Right renal cortex interstitium (tissue), 3 donors: ENCODE data around the gene NCOA3. TPM values are rescaled to one million over a fixed set of nuclear protein-coding genes. Genes with fewer than 3 reads are reported as not detected.
"Not testable (repeated sequence)": the region's sequence is repeated elsewhere in the genome, so short reads cannot be mapped to it uniquely, and the experiment has no call there.

Experiments used
- DNase-seq, 3 donors: peaks; one replicate each; pipeline ENCODE4 v3.0.0-alpha.2; 2013; ENCODE audit warnings: low read depth in 3 of 3, low spot score in 2 of 3
- polyA plus RNA-seq, 3 donors: library from polyadenylated mRNA; unstranded; fragments of 120-200 nt; gene quantifications; one replicate each; pipeline ENCODE4 v1.2.1, GENCODE V29; 2013; ENCODE audit not compliant: insufficient read length in 3 of 3

Gene NCOA3
- polyA plus RNA-seq, 3 donors: 34.2 to 36.6 (median 35.3) TPM

DNA sequence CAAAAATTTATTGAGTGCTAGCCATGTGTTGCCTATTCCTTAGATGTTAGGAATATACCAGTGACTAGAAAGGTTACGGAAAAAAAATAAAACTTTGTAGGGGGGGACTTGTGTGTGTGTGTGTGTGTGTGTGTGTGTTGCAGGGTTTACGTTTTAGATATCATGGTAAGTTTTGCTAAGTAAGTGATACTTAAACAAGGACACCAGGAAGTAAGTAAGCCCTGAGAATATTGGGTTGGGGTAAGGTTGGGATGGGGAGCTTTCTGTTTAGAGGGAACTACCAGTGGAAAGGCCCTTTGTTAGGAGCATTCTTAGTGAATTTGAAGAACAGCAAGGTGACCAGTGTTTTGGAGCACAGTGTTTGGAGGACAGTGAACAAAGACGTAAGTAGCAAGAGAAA, 30.3 kb downstream of the NCOA3 start:
- no peak for DNase-seq

DNA sequence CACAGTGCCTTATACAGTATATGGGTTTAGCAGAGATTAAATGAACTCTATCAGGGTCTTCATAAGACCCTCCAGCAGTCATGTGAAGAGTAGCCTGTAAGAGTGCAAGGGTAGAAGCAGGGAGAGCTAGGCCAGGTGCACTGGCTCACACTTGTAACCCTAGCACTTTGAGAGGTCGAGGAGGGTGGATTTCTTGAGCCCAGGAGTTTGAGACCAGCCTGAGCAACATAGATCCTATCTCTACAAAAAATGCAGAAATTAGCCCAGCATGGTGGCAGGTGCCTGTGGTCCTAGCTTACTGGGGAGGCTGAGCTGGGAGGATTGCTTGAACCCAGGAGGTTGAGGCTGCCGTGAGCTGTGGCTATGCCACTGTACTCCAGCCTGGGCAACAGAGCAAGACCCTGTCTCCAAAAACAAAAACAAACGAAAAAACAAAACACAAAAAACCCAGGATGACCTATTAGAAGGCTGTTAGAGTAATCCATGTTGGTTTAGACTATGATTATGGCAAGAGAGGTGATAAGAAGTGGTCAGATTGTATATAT, 31.9 kb downstream of the NCOA3 start:
- DNase-seq: no peak

GRCh38 chr20:47534405-47534804, 32.7 kb downstream of the NCOA3 start:
- no peak for DNase-seq

DNA sequence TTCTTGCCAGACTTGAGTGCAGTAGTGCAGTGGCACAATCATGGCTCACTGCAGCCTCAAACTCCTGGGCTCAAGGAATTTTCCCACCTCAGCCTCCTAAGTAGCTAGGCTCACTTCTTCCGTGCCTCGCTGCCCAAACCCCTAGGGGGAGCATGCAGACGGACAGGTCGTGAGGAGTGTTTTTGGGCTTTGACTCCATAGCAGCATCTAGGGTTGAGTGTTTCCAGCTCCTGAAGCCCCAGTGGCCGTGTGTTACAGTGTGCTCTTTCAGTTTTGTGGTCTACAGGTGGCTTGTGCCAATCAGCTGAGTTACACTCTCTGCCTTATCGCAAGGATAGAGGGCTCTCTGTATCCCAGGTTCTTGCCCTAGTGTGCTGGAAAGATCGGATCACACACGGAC, 33.4 kb downstream of the NCOA3 start:
- no peak for DNase-seq

DNA sequence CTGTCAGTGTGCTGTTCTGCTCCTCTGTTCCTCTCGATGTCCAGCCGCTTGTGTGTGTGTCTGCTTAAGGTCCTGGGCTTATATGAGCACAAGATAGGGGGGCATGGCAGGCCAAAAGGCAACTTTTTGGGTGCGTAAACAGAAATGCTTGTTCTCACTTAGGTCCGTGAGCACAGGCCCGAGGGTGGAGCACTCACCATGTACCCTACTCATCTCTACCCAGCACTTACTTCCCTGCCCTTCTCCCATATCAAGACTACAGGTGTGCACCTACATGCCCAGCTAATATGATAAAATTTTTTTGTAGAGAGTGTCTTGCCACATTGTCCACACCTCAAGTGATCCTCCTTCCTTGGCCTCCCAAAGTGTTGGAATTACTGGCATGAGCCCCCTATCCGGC, 34.3 kb downstream of the NCOA3 start:
- no peak for DNase-seq

DNA sequence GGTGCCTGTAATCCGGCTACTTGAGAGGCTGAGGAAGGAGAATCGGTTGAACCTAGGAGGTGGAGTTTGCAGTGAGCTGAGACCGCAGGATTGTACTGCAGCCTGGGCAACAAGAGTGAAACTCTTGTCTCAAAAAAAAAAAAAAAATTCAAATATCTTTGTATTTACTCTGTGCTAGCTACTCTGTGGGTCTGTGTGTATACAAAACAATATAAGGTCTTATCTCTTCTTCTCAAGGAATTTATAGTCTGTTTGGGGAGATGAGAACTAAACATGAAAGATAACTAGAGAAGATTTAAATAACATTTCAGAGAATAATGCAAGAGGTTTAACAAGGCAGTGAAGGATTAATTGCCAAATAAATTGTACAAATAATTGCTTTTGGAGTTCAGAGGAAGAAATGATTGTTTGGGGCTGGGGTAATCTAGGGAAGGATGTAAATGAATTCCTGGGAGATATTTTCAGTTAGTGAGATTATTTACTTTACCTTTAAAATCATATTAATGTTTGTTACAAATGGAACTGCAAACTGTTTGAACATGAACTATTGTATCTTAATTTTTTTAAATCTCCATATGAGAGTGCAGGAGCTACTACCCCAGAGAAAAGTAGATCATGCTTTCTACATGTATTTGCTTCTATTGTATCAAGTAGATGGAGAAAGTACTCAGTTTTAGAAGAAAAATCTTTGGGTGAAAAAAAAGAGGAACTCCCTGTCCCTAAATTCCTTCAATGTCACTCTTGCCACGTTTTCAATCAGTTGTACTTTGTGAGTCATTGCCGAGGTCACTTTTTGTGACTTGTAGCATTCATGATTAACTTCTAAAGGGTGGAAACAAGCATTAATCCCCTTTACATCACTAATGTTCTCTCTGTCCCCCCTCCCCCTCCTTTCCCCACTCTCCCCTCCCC, 39.0 kb downstream of the NCOA3 start:
- no peak for DNase-seq

DNA sequence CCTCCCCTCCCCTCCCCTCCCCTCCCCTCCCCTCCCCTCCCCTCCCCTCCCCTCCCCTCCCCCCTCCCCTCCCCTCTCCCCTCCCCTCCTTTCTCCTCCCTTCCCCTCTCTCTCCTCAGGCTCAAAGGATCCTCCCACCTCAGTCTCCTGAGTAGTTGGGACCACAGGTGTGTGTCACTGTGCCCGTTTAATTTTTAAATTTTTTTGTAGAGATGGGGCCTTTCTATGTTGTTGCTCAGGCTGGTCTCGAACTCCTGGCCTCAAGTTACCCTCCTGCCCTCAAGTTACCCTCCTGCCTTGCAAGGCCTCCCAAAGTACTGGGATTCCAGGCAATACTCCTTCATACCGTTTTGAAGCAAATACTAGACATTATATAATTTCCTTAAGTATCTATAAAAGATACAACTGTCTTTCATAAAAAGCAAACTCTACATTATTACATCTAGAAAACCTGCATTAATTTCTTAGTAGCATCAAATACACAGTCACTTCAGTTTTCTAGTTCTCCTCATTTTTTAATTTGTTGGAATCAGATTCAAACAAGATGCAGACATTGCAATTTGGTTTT, 39.8 kb downstream of the NCOA3 start:
- DNase-seq: no peak

DNA sequence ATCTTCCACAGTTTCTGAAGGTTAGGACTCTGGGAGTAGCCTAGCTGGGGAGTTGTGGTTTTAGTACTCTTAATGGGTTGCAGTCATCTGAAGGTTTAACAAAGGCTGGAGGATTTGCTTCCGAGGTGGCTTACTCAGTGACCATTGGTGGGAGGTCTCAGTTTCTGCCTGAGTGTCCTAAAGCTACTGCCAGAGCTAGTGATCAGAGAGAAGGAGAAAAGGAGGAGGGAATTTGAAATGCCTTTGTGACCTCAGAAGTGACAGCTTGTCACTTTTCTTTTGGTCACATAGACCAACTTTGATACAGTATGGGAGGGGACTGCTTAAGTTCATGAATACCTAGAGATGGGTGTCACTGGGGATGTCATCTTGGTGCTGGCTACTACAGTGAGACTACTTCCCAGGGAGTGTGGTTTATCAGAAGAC, 41.3 kb downstream of the NCOA3 start:
- no peak for DNase-seq

DNA sequence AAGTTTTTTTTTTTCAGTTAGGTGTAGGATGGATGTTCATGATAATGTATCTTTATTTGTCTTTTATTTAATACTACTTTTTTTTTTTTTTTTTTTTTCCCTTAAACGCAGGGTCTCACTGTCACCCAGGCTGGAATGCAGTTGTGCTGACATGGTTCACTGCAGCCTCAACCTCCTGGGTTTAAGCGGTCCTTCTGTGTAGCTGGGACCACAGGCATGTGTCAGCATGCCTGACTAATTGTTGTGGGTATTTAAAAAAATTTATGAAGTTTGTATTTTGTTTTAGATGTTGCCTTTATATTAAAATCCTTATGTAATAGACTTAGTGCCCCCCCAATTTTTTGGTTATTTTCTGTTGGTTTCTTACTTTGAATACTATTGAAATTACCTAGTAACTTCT, 42.6 kb downstream of the NCOA3 start:
- no peak for DNase-seq

- DNase-seq: no peak
Observed at GRCh38 chr20:47544852-47545251, 43.2 kb downstream of the NCOA3 start.

DNA sequence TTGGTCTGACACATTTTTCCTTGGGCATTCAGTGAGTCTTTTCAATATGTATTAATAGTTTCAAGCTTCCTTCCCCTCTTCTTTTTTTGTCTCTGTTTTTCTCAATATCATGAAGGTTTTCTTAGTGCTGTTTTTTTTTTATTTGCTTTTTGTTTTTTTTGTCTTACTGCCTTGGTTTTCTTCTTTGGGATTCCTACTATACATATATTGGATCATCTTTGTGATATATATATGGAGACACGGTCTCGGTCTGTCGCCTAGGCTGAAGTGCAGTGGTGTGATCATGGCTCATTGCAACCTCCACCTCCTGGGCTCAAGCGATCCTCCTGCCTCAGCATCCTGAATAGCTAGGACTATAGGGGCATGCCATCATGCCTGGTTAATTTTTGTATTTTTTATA, 43.8 kb downstream of the NCOA3 start:
- DNase-seq: no peak

DNA sequence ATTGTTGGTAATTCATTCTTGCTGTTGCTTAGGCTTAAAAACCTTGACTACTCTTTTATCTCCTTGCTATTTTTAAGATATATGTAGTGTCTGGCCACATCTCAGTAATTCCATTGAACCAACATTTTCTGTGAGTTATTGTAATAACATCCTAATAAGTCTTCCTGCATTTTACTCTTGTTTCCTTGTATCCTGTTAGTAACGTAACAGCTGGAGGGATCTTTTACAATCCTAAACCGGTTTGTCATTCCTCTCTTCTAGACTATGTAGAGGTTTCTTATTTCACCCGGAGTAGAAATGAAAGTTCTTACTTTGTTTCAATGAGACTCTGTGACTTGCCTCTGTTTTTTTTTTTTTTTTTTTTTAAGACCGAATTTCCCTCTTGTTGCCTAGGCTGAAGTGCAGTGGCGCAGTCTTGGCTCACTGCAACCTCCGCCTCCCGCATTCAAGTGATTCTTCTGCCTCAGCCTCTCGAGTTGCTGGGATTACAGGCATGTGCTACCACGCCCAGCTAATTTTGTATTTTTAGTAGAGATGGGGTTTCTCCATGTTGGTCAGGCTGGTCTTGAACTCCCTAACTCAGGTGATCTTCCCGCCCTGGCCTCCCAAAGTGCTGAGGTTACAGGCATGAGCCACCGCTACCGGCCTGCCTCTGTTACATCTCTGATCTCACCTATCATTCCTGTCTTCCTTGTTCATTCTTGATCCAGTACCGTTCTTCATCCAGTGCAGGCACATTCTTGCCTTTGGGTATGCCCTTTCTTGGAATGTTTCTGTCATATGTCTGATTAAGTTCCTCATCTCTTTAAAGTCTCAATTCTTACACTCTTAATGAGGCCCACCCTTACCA, 44.7 kb downstream of the NCOA3 start:
- DNase-seq: no peak

DNA sequence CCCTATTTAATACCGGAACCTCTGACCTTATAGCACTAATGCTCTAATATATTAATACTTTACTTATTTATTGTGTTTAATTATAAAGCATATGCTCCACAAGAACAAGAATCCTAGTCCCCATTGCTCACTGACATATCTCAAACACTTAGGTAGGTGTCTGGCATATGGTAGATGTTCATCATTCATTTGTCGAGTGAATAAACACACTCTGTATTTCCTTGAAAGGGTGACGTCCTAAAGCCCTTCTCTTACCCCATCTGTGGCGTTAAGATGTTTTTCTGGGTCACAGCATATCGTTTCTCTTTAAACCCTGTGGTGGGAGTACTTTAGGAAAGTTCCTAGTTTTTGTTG, 45.3 kb downstream of the NCOA3 start:
- DNase-seq: no peak

- DNase-seq: no peak
Observed at GRCh38 chr20:47549671-47550070, 48.0 kb downstream of the NCOA3 start.

- no peak for DNase-seq
Observed at GRCh38 chr20:47551222-47551621, 49.5 kb downstream of the NCOA3 start.

DNA sequence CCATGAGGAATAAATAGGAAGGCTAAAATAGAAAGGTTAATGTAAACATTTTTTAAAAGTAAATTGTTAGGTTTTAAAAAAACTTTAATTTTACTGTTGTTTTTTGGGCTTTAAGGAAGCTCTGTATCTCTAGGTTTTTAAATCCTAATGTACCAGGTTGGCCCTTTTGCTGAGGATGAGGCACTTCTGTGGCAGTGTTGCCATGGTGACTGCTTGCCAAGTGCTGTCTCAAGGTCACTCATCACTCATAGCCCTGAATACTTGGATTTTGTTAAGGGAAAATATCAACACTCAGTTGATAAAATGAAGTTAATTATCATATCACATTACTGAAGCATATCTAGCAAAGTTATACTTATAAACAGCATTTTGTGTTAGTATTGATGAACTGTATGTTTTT, 50.2 kb downstream of the NCOA3 start:
- DNase-seq: no peak

DNA sequence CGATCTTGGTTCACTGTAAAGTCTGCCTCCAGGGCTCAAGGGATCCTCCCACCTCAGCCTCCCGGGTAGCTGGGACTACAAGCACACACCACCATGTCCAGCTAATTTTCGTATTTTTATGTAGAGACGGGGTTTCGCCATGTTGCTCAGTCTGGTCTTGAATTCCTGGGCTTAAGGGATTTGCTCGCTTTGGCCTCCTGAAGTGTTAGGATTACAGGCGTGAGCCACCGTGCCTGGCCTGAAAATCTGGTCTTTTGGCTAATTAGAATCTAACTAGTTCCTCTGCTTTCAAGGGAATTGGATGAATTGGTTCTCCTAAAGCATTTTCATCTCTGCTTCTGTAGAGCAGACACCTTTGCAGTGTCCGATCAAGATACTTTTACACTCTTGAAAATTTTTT, 51.3 kb downstream of the NCOA3 start:
- DNase-seq: no peak

- DNase-seq: not testable (repeated sequence)
Observed at GRCh38 chr20:47553594-47554235, 52.0 kb downstream of the NCOA3 start.

GRCh38 chr20:47554283-47554682, 52.6 kb downstream of the NCOA3 start:
- not testable (repeated sequence) for DNase-seq

DNA sequence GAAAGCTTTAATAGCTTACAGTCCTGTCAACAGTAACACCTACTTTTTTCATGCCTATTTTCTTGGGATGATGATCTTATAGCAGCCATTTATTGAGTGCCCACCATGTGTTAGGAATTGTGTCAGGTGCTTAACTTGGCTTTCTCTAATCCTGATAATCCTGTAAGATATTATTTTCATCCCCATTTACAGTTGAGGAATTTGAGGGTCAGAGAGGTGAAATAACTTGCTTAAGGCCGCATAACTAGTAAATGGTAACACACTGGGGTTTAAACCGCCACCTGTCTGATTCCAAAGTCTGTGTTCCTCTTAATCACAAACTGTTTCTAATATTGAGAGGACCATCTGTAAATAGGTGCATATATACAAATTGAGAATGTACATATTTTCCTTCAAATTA, 55.5 kb downstream of the NCOA3 start:
- no peak for DNase-seq

- no peak for DNase-seq
Observed at GRCh38 chr20:47557791-47558190, 56.1 kb downstream of the NCOA3 start.
